K562 (cell line): ENCODE measurements around the gene SLC39A5. TPM values are rescaled to one million over a fixed set of nuclear protein-coding genes. Genes with fewer than 3 reads are reported as not detected.

Experiments
- BHLHE40 ChIP-seq: IDR thresholded peaks from 2 replicates; pipeline ENCODE4 v1.6.1; 2011; ENCODE audit warnings: low read length, improper control_type of control experiment
- CREB3 ChIP-seq: fragments of 450-650 bp; conservative IDR thresholded peaks from 2 replicates; pipeline ENCODE4 v1.6.1; 2016; ENCODE audit warnings: missing genetic modification characterization, low read depth, mild to moderate bottlenecking, missing compliant biosample characterization, moderate library complexity
- E4F1 ChIP-seq: fragments of 250-450 bp; sonication (Bioruptor Pico); IDR thresholded peaks from 2 replicates; pipeline ENCODE4 v1.5.0; 2021; ENCODE audit warnings: mild to moderate bottlenecking, borderline replicate concordance
- ERF ChIP-seq: fragments of 450-650 bp; formaldehyde crosslinking; IDR thresholded peaks from 2 replicates; pipeline ENCODE4 v1.4.0; 2020; ENCODE audit warnings: mild to moderate bottlenecking, mixed read lengths
- EWSR1 ChIP-seq: fragments of 450-650 bp; IDR thresholded peaks from 2 replicates; pipeline ENCODE4 v1.6.1; 2018; ENCODE audit warnings: borderline replicate concordance, mild to moderate bottlenecking, low read depth, moderate library complexity; ENCODE audit not compliant: partially characterized antibody
- FOXK1 ChIP-seq: sonication (generic); formaldehyde crosslinking; IDR thresholded peaks from 2 replicates; pipeline ENCODE4 v1.8.0; 2022; ENCODE audit warnings: missing genetic modification reagents, mild to moderate bottlenecking, borderline replicate concordance
- JUNB ChIP-seq: fragments of 450-650 bp; formaldehyde crosslinking; conservative IDR thresholded peaks from 2 replicates; pipeline ENCODE4 v1.4.0; 2020; ENCODE audit warnings: mild to moderate bottlenecking
- RNF219 ChIP-seq: fragments of 250-450 bp; sonication (Bioruptor Pico); IDR thresholded peaks from 2 replicates; pipeline ENCODE4 v1.5.0; 2022; ENCODE audit warnings: mild to moderate bottlenecking
- SAFB ChIP-seq: fragments of 200-400 bp; formaldehyde crosslinking; IDR thresholded peaks from 2 replicates; pipeline ENCODE4 v1.6.1; 2017; ENCODE audit warnings: low read depth, low read length, borderline replicate concordance
- SRSF3 ChIP-seq: fragments of 200-400 bp; formaldehyde crosslinking; IDR thresholded peaks from 2 replicates; pipeline ENCODE4 v1.6.1; 2016; ENCODE audit warnings: mild to moderate bottlenecking, low read length, moderate library complexity; ENCODE audit not compliant: insufficient read depth
- ZNF436 ChIP-seq: fragments of 250-450, 450-650 bp; sonication (Bioruptor Pico); formaldehyde crosslinking; IDR thresholded peaks from 2 replicates; pipeline ENCODE4 v1.7.0; 2020; ENCODE audit warnings: mild to moderate bottlenecking
- ZNF668 ChIP-seq: fragments of 250-450 bp; sonication (Bioruptor Pico); IDR thresholded peaks from 2 replicates; pipeline ENCODE4 v1.8.0; 2022; ENCODE audit warnings: mild to moderate bottlenecking, inconsistent platforms
- ZZZ3 ChIP-seq: fragments of 450-650 bp; IDR thresholded peaks from 2 replicates; pipeline ENCODE4 v1.6.1; 2016; ENCODE audit warnings: antibody characterized with exemption, mild to moderate bottlenecking, moderate library complexity
- polyA plus RNA-seq, 8 experiments: library from polyadenylated mRNA; depleted of rRNA in 4 of 8; stranded (reverse) in 5 of 8; unstranded in 3 of 8; fragments of >200 nt; fragmentation: Nextera tagmentation in 2 of 8; fragmentation: Illumina TruSeq in 1 of 8; extraction: Ambion mirVana in 2 of 8; extraction: Trizol in 1 of 8; gene quantifications; 2 replicates each; pipeline versions ENCODE4 v1.2.1 to v1.2.3, GENCODE V29; 2011 to 2014; ENCODE audit warnings: inconsistent platforms in 1 of 8, missing spikeins in 1 of 8
- total RNA-seq, 7 experiments: library from RNA; depleted of rRNA in 6 of 7; stranded (reverse); fragments of >200 nt in 6 of 7; fragmentation: Illumina TruSeq in 2 of 7; extraction: Trizol in 2 of 7; gene quantifications; 2 replicates each; pipeline versions ENCODE4 v1.2.1 to v1.2.3, GENCODE V29; 2011 to 2021; ENCODE audit warnings: low replicate concordance in 1 of 7

Gene SLC39A5
- total and polyA plus RNA-seq, 9 of the 15 experiments (the other 6 are each of a cell fraction or from before 2014, with no cell fraction given) = 0.08 to 0.10 TPM; not detected in 7

DNA sequence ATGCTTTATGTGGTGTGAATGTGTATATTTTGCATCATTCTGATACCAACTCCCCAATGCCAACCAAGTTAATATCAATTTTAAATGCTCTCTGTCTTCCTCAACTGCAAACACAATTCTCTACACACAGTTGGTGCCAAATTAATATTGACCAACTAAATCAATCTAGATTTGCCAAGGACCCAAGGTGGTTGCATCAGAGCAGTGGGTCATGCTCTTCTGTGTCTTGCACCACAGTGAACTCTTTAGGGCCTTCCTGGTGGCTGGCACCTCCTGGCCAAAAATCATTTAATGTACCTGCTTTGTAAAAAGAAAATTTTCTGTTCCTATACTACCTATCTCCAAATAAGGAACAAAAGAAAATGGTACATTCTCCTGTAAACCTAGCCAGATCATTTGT is 51.0 kb downstream of the SLC39A5 start (continued):
- TF ChIP-seq SAFB (no peak), E4F1 (CRISPR knock-in tag) (no peak), CREB3 (tag) (no peak), EWSR1 (no peak), RNF219 (CRISPR knock-in tag) (no peak), ZNF668 (CRISPR knock-in tag) (no peak), ZNF436 (no peak), BHLHE40 (no peak), ZZZ3 (no peak), ERF (CRISPR knock-in tag) (no peak), JUNB (CRISPR knock-in tag) (no peak), FOXK1 (CRISPR knock-in tag) (no peak), SRSF3 (no peak)
